Lower leg skin (tissue), 3 donors: ENCODE measurements around the gene ADORA2B.

Experiments
- POLR2A ChIP-seq, 2 donors: fragments of 450-650 bp; IDR thresholded peaks; one replicate each; pipeline ENCODE4 v1.6.1; 2016 to 2017; ENCODE audit warnings: antibody characterized with exemption in 2 of 2, mild to moderate bottlenecking in 1 of 2, moderate library complexity in 1 of 2
- TF ChIP-seq, protein P1 (sequence below), 3 donors: fragments of 450-650 bp; IDR thresholded peaks; one replicate each; pipeline ENCODE4 v1.5.1; 2016; ENCODE audit warnings: antibody characterized with exemption in 3 of 3, mild to moderate bottlenecking in 3 of 3, moderate library complexity in 2 of 3

GRCh38 chr17:15963670-15964110, 18.8 kb downstream of the ADORA2B start:
- TF ChIP-seq, protein P1, sequence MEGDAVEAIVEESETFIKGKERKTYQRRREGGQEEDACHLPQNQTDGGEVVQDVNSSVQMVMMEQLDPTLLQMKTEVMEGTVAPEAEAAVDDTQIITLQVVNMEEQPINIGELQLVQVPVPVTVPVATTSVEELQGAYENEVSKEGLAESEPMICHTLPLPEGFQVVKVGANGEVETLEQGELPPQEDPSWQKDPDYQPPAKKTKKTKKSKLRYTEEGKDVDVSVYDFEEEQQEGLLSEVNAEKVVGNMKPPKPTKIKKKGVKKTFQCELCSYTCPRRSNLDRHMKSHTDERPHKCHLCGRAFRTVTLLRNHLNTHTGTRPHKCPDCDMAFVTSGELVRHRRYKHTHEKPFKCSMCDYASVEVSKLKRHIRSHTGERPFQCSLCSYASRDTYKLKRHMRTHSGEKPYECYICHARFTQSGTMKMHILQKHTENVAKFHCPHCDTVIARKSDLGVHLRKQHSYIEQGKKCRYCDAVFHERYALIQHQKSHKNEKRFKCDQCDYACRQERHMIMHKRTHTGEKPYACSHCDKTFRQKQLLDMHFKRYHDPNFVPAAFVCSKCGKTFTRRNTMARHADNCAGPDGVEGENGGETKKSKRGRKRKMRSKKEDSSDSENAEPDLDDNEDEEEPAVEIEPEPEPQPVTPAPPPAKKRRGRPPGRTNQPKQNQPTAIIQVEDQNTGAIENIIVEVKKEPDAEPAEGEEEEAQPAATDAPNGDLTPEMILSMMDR (IDR thresholded peaks at IDR 0.05): no peak
- TF ChIP-seq POLR2A (IDR thresholded peaks at IDR 0.05): no peak
